Hematopoietic multipotent progenitor cell treated with erythropoietin and hydrocortisone succinate and interleukin-3 and kit ligand, for 15 days (in vitro differentiated cells): ENCODE data around the gene ROBO1.
"Not testable (repeated sequence)": the region's sequence is repeated elsewhere in the genome, so short reads cannot be mapped to it uniquely, and the experiment has no call there.

ENCODE experiments used
- DNase-seq: peaks from one replicate; pipeline ENCODE4 v3.0.0-alpha.2; 2015; ENCODE audit warnings: low spot score

Gene ROBO1

DNA sequence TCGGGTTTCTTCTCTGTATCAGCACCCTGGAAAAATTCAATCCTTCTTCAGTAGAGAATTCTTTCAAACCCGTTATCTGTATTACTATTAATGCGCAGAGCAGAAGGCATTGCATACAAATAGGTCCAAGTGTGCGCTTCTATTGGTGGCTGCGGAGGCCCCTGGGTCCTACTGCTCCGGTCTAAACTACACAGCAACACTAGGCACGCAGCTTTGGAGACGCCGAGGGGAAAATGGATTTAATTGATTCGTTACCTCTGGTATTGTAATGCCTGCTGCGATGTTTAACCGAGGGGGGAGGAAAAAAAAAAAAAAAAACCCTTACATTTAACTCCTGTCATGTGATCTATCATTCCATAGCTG lies at the start of gene ROBO1:
Gene ROBO1 (minus strand): TSS at position 94 of the 363 bp plus-strand sequence.
- DNase-seq = no peak

DNA sequence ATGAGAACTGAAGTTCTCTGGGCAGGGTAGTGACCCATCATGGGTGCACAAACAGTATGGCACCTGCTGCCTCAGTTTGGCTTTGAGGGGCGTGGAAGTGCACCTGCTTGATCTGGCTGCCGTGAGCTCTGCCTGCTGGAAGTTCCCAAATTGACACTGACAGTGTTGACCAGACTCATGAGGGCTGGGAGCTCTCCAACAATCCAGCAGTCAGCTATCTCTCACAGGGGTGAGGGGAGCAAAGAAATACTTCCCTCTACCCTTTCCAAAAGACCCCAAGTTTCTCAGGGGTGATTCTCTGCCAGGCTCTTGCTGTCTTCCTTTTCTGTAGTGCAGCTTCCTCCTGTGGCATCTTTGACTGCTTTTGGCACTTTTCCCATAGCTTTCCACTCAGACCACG lies 49.4 kb upstream of the ROBO1 start:
- DNase-seq = no peak

DNA sequence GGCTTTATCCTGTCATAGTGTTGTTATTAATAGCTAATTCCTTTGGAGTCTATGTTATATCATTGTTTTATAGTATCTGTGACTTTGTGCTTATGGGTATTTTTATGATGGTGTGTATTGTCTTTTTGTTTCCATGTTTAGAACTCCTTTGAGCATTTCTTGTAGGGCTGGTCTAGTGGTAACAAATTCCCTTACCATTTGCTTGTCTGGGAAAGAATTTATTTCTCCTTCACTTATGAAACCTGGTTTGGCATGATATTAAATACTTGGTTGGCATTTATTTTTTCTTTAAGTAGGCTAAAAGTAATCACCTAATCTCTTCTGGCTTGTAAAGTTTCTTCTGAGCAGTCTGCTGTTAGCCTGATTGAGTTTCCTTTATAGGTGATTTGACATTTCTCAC lies 47.7 kb upstream of the ROBO1 start:
- DNase-seq = no peak

DNA sequence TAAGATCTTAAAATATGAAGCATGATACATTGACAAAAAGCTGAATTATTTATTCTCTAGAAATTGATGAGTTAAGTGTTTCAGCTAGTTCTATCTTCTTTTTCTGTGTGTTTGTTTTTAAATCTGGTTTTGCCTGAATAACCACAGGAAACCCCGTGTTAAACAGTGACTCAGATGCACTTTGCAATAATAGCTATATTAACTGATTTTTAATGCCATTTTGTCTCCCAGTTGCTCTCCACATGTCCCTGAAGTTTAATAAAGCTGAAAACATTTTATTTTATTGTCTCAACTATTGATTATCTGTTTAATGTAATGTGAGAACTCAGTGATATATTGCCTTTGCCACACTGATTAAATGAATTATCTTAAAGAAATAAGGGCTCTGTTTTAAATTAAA lies 42.8 kb upstream of the ROBO1 start:
- DNase-seq = no peak

DNA sequence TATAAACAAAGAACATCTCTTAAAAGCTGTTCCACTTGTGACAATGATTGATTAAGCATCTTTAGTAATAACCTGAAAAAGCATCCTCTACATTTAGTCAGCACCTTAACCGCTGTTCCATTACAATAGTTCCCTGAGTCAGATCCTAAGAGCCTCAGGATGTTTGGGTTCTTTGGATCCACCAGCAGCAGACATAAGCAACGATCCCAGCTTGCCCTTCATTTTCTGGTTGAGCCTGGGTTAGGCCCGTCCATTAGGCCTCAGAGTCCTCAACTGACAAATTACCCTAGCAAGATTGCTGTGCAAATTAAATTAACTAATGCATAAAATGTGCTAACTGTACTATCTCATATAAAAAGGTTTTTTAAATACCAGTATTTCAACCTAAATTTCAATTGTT lies 42.3 kb upstream of the ROBO1 start:
- DNase-seq = no peak

DNA sequence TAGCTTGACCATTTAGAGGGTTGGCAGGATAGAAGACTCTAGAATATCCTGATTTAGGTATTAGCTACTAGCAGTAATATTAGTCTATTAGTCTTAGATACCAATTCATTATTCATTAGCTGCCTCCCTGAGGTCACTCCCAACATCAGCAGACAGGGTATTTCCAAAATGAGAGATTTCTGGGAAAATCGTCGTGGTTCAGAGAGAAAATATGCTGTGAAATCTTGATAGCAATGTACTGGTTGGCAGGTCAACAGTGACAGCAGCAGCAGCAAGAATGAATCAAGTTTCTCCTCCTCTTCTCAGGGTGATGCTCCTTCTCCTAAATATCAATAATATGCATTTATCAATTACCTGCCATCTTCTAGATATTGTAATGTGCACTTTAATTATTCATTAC lies 41.3 kb upstream of the ROBO1 start:
- DNase-seq = no peak

DNA sequence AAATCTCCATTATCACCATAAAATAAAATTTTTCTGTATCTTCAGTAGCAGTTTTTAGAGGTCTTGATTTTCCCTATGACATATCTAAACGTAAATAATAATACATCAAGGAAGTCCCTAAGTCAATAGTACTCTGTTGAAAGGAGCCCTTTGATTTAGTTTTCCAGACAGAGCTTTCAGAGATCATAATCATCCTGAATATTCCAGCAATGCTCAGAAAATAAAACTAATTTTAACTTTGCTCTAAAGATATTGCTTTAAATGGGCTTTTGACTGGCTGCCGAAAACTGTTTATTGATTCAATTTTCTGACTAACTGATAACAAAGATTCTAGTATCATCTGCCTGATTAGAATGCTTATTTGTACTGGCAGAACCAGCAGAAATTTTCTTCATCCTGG lies 40.7 kb upstream of the ROBO1 start:
- DNase-seq = no peak

DNA sequence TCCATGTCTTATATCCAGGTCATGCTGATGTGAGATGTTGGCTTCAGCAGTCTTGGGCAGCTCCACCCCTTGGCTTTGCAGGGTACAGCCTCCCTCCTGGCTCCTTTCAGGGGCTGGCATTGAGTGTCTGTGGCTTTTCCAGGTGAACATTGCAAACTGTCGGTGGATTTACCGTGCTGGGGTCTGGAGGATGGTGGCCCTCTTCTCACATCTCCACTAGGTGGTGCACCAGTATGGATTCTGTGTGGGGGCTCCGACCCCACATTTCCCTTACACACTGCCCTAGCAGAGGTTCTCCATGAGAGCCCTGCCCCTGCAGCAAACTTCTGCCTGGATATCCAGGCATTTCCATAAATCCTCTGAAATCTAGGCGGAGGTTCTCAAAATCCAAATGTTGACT lies 22.4 kb upstream of the ROBO1 start:
- DNase-seq = not testable (repeated sequence)

DNA sequence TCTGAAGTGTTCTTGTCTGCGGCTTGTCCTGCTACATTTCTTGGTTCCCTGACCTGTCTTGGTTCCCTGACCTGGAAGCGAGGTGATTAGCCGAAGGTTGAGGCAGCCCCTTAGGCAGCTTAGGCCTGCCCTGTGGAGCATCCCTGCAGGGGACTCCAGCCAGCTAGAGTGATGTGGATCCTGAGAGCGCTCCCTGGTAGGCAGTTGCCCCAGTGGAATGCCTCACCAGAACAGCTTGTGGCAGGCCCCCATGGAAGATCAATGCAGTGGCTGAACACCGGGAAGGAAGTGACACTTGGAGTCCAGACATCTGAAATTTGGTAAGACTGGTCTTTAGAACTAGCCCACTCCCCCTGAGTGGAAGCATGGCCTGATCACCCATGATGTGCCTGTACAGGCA lies 5.5 kb upstream of the ROBO1 start:
- DNase-seq = no peak

DNA sequence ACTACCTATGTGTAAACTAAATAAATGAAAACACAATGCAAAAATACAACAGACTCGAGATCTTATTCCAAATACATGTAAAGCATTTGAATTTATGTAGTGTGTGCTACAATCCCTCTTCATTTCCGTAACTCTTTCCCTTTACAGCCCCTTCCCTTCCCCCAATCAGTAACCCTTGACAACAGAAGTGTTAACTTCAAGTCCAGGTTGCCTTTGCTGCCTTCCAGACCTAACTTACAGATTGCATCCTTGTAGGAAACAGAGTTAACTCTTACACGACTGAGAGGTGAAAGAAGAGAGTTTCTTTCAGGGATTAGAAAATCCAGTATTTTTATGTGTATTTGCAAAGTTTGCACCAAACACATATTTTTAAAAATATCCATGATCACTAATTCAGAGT lies 1.4 kb upstream of the ROBO1 start:
- DNase-seq = no peak

DNA sequence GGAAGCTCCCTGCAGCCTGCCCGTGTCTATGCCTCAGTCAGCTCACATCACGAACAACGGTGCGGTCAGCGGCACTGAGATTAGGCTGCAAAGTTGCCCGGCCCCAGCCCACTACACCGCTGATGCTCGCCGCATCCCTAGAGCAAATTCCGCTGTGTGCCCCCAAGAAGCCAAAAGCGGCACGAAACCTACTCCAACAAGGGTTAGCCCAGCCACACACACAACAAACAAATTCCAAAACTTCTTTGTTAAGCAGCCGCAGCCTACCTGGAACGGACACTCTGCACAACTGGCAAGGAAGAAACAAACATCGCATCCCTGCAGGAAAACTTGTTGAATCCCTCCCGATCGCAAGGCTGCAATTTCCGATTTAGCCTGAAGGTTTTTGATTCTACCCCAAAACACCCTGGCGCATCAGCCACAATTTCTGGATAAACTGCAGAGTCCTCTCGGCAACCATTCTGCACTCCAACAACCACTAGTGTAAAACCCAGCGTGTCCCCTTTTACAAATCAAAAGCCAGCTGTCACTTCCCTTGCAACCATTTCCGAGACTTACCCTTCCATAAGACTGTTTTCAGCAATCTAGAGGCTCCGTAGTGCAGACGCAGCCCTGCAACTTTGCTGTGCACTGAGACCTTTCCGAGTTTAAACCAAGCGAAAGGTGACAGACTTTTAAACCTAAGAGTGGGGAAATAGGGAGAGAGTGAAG lies 449 bp downstream of the ROBO1 start:
- DNase-seq = no peak

DNA sequence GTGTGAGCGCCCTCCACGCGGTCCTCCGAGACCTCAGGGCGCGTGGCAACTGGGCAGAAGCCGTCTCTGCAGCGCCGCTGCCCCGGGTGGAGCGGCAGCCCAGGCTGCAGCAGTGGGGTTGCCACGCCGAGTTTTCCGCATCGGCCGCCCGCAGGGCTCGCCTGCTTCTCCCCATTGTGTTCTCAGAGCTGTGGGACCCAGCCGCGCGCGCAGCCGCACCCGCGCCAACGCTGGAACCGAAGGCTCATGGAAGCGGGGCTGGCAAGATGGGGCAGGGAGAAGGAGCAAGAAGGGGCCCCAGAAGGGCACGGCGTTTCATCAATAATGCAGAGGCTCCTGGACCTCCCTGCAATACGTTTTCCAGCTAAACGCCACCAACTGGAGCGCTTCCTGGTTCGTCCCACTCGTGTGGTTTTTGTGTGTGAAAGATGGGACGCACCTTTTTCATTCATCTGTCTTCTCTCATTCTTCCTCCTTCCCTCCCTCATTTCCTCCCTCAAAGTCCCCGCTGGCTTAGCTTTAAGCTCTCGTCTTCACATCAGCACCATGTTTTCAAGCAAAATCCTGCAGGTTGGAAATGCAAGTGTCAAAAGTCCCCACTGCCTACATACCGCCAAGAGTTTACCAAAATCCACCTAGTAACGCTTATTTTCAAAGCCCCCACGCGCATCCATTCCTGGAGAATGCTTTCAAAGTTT lies 1.2 kb downstream of the ROBO1 start:
- DNase-seq = no peak

DNA sequence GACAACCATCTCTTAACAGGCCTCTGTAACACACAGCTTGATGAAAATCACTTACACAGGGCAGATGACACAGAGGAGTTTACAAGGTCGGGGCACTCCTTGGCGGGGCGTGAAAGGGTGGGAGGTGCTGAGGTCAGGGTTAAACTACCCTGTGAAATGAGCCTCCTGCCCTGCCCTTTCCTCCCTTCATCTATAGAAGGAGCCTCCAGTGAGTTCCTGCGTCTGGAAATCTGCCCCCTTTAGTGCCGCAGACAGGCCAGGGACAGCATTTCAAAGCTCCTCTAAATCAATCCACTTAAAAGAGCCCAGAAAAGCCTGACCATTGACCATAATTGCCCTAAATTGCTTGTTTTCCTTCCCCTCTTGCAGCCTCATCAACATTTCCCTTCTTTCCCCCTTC lies 1.9 kb downstream of the ROBO1 start:
- DNase-seq = no peak

DNA sequence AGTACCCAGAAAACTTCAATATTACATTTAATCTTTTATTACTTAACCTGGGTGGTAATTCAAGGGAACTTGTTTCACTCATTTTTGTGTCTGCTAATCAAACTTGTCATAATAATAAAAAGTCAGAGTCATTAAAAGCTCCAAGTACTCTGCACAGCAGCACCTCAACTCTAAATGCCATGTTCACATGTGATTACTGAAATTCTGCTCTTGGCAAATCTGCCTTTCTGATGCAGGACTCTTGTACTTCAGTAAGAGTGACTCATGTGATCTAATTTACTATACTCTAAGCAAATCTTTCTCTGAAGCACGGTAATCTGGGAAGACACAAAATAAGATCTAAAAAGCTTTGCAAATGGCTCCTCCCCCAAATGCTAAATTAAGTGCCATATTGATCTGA lies 6.4 kb downstream of the ROBO1 start:
- DNase-seq = no peak

DNA sequence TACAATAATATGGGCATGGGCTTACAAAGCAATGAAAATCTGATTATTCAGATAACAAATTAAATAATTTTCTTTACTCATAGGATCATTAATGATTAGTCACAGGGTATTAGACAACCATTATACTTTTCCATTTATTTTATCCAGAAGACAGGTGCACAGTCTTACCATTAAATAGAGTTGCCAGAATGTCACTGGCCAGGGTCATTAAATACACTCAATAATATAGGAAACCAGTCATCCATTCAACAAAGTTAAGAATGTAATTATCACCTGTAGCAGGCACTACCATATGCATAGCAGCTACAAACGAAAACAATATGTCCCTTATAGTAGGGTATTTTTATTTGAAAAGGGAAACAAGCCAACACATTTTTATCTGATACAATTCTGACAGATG lies 16.1 kb downstream of the ROBO1 start:
- no peak for DNase-seq

DNA sequence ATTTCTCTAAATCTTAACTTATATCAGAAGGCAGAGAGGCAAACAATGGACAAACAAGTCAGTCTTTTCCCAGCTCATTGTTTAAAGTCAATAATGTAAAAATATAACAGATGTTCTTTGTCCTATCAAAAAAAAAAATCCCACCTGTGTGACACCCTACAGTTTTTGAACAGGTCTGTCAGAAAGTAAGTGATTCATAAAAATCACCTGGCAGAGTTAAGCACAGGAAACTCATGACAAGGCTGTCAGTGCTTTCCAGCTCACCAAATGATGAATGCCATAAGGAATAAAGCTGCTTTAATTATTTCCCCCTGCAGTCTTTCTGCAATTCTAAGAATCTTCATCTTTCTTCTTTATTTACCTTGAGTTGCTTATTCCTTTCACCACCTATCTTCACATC lies 30.3 kb downstream of the ROBO1 start:
- DNase-seq = no peak

DNA sequence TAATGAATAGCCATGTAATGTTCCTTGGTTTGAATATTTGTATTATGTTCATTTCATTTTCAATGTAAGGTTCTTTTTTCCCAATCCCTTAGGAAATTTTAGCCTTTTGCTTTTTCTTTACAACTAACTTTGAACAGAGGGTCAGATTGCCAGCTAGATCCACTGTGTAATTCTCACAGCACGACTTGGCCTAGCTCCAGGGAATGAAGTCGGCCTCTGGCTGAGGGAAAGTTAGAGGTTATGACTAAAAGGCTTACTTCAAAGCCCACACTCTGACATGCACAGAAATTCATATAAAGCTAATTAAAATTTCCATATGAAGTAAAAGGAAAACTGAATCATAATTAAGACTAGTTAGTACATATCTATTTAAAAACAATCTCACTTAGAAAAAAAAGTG lies 38.7 kb downstream of the ROBO1 start:
- no peak for DNase-seq

DNA sequence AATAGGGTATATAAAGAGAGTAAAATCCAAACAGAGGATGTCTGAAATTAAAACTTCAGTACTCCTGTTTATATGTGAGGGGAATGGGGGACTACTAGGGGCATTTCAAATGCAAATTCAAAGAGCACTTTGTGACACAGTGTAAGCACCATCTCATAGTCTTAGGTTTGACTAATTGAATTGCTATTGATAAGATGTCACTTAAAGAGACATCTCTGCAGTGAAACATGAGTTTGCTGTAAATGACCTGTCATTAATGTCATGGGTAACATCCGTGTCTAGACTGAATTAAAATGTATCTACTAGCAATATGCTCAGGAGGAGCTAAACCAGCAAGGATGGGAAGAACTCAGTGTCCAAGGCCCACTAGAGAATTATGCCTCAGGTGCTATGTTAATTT lies 41.0 kb downstream of the ROBO1 start:
- DNase-seq = no peak

DNA sequence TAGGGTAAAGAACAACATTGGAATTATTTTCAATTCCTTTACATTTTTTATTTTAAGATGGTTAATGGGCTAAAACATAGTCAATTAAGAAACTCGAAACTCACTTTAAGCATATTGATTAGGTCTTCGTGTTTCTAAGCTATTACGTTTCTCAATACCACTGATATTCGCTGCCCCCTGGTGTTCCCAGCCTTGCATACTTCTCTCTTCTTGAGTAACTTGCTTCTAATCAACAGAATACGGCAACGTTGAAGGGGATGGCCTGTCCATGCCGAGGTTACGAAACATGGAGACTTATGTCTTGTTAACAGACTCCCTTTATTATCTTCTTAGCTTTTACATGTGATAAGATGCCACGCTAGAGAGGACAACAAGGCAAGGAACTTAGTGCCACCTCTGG lies 43.6 kb downstream of the ROBO1 start:
- DNase-seq = no peak

DNA sequence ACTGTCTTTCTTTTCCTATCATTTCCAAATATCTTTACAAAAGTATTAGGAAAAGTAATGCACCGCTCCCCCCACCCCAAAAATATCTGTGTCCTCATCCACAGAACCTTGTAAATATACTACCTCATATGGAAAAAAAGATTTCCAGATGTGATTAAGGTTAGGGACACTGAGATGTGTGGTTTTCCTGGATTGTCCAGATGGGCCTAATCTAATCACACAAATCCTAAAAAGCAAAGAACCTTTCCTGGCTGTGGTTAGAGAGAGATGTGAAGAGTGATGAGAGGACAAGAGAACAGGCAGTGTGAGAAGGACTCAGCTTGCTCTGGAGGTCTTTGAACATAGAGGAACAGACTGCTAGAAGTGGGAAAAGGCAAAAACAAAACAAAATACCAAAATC lies 77.7 kb downstream of the ROBO1 start:
- no peak for DNase-seq

DNA sequence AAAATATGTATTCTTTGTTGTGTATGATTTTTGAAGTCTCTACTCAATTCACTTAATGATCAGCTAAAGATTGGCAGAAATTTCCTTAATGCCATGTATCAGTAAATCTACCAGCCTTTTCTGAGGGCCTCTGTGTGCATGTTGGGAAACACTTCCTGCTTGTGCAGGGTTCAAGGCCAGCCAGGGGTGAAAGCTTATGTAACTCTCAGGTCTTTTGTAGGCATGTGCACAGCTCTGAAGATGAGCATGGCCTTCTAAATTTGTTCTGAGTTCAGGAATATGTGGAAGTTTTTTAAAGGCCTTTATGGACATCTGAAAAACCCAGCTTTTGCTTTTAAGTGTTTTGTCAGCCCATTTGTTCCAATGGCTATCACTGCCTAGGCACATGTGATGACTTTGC lies 82.7 kb downstream of the ROBO1 start:
- DNase-seq = no peak

DNA sequence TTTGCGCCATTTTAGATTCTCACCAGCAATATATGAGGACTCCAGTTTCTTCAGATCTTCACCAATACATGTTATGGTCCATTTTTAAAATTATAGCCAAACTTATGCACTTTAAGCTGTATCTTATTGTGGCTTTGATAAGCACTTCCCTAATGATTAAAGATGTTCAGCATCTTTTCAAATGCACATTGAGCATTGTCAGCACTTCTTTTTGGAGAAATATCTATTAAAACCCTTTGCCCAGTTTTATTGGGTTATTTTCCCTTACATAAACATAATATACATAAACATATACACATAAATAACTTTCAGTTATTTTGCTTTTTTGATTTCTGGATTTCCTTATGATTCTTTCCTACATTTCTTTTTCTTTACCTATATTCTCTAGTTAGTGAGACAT lies 83.8 kb downstream of the ROBO1 start:
- no peak for DNase-seq

DNA sequence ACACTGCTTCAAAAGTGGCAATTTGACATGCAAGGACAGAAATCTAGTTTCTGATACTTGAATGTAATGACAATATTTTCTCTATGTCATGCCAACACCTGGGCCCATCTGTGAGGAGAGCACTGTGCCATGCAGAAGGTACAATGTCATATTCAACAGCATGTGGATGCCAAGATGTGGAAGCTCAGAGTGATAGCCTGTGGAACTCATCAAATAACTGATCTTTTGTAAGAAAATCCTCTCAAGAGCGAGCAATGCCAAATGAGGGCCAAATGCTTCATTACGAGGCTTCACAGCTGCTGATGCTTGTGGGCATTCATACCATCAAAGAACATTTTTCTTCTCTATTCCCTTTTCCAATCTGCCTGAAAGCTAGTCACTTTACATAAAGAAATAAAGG lies 95.1 kb downstream of the ROBO1 start:
- DNase-seq = no peak

DNA sequence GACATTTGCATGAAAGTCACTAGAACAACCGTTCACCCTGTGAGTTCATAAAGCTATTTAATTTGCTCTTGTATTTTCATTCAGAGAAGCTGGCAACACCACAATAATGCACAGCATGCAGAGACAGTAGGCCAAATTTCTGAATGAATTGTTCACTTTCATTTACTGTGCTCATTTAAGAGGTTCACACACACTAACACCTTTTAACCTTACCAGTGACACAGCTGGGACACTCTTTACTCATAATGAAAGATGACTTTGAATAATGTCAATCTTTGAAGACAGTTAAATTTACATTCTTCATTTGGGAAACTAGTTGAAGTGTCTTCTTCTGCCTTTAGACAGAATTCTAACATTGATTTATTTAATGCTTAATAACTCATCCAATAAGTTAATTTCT lies 95.7 kb downstream of the ROBO1 start:
- DNase-seq = no peak
